ENCODE results near the gene CANT1. TPM values are rescaled to one million over a fixed set of nuclear protein-coding genes. Genes with fewer than 3 reads are reported as not detected.

Gene CANT1
- total and polyA plus RNA-seq, 2 donors (not counting 1 experiment from before 2014, with no cell fraction given): 39.9 to 46.6 TPM

DNA sequence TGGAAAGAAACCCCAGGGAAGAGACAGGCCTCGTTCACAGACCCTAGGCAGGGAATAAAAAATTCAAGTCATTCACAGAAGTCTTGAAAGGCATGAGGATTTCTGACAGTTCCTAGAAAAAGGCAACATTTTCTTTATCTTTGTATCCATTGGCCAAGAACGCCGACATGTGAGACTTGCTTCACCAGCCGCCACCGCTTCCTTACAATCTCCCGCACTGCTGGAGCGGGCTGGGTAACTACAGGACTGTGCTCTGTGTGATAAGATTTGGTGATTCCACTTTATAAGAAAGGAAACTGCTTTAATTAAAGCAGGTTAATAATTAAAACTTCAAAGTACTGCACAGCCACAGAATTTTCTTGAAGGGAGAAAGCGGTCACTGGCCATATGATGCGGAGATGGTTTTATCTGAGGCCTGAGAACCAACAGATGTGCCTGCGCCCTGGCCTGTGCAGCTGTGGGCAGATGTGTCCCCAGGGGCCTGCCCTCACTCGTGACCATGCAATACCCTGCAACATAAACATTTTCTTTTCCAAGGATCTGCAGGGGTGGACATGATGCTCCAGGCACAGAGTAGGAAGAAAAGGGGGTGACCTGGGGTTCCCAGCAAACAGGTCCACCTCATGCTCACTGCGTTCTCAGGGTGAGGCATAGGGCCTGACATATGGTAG is 16.9 kb downstream of the CANT1 start:
- Histone ChIP-seq H2AFZ (ENCODE audit: low read length) (no peak overlapping the region), H3K9ac (ENCODE audit: insufficient read depth, low read length) (no peak overlapping the region), H3K27ac (ENCODE audit: insufficient read depth, low read length) (no peak overlapping the region), H3K4me1 (ENCODE audit: control insufficient read depth, extremely low read depth, insufficient read depth, low read length) (no peaks in the 10 kb centered on the region), H3K9me3 (ENCODE audit: control insufficient read depth, insufficient read depth, low read depth, low read length) (no peaks in the 10 kb centered on the region), H4K20me1 (ENCODE audit: control insufficient read depth, extremely low read depth, insufficient read depth, low read length) (no peaks in the 10 kb centered on the region), H3K79me2 (ENCODE audit: control insufficient read depth, insufficient read depth, low read length) (peaks cover 4% of the 10 kb centered on the region), H3K4me2 (ENCODE audit: extremely low read depth, insufficient read depth, low read length) (no peak overlapping the region), H3K27me3 (ENCODE audit: control insufficient read depth, insufficient read depth, low read length) (no peaks in the 10 kb centered on the region), H3K36me3 (ENCODE audit: control insufficient read depth, insufficient read depth, low read length) (peaks cover 26% of the 10 kb centered on the region), H3K4me3 (replicated peaks in 1 of 4; ENCODE audit: control extremely low read depth in 1 of 4, insufficient read depth in 1 of 4, low read depth in 3 of 4, low read length in 4 of 4) (no peak overlapping the region)
- DNase-seq (ENCODE audit: low read depth in 2 of 2): no peak
- no peak for TF ChIP-seq EZH2 (IDR thresholded peaks at IDR 0.05; ENCODE audit: low read length, missing control alignments)
- TF ChIP-seq, protein P1, sequence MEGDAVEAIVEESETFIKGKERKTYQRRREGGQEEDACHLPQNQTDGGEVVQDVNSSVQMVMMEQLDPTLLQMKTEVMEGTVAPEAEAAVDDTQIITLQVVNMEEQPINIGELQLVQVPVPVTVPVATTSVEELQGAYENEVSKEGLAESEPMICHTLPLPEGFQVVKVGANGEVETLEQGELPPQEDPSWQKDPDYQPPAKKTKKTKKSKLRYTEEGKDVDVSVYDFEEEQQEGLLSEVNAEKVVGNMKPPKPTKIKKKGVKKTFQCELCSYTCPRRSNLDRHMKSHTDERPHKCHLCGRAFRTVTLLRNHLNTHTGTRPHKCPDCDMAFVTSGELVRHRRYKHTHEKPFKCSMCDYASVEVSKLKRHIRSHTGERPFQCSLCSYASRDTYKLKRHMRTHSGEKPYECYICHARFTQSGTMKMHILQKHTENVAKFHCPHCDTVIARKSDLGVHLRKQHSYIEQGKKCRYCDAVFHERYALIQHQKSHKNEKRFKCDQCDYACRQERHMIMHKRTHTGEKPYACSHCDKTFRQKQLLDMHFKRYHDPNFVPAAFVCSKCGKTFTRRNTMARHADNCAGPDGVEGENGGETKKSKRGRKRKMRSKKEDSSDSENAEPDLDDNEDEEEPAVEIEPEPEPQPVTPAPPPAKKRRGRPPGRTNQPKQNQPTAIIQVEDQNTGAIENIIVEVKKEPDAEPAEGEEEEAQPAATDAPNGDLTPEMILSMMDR (conservative IDR thresholded peaks at IDR 0.05 in 1 of 2, IDR thresholded peaks at IDR 0.05 in 1 of 2; ENCODE audit: low read depth in 1 of 2, low read length in 2 of 2): no peak

DNA sequence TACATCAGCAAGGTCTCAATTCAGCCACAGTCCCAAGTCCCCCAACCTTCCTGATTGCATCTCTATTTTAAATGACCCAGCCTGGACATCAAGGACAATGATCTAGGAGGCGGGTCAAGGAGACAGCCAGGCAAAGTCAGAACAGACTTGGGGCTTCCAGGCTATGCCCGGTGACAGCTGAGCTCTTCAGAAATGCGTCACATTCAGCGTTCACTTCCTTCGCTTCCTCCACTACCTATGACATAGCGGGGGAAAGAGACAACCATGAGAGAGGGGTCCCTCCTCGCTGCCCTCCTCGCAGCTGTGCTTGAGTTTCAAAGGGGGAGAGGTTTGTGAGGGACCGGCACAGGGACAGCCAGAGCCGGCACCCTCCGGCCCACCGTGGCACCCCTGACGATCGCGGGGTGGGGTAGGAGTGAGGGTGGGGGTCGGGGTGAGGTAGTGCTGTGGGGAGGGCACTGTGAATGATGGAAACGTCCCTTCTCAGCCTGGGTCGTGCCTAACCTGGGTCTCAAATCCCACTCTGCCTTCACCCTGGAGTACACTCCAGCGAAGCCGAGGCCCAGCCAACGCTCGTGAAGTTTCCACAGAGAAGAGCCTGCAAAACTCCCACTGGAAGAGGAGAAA is 17.5 kb downstream of the CANT1 start:
- no peak for TF ChIP-seq EZH2 (IDR thresholded peaks at IDR 0.05; ENCODE audit: low read length, missing control alignments)
- TF ChIP-seq, protein P1 (conservative IDR thresholded peaks at IDR 0.05 in 1 of 2, IDR thresholded peaks at IDR 0.05 in 1 of 2; ENCODE audit: low read depth in 1 of 2, low read length in 2 of 2): no peak
- H3K4me2 ChIP-seq (ENCODE audit: extremely low read depth, insufficient read depth, low read length): no peak overlapping the region
- H3K4me3 ChIP-seq (replicated peaks in 1 of 4; ENCODE audit: control extremely low read depth in 1 of 4, insufficient read depth in 1 of 4, low read depth in 3 of 4, low read length in 4 of 4): no peak overlapping the region
- H3K9ac ChIP-seq (ENCODE audit: insufficient read depth, low read length): no peak overlapping the region
- no peak overlapping the region for H2AFZ ChIP-seq (ENCODE audit: low read length)
- no peaks in the 10 kb centered on the region for H3K9me3 ChIP-seq (ENCODE audit: control insufficient read depth, insufficient read depth, low read depth, low read length)
- H3K79me2 ChIP-seq (ENCODE audit: control insufficient read depth, insufficient read depth, low read length): peaks cover 2% of the 10 kb centered on the region
- no peak overlapping the region for H3K27ac ChIP-seq (ENCODE audit: insufficient read depth, low read length)
- H3K4me1 ChIP-seq (ENCODE audit: control insufficient read depth, extremely low read depth, insufficient read depth, low read length): no peaks in the 10 kb centered on the region
- no peak for DNase-seq (ENCODE audit: low read depth in 2 of 2)
- H3K27me3 ChIP-seq (ENCODE audit: control insufficient read depth, insufficient read depth, low read length): no peaks in the 10 kb centered on the region
- peaks cover 23% of the 10 kb centered on the region for H3K36me3 ChIP-seq (ENCODE audit: control insufficient read depth, insufficient read depth, low read length)
- H4K20me1 ChIP-seq (ENCODE audit: control insufficient read depth, extremely low read depth, insufficient read depth, low read length): no peaks in the 10 kb centered on the region

DNA sequence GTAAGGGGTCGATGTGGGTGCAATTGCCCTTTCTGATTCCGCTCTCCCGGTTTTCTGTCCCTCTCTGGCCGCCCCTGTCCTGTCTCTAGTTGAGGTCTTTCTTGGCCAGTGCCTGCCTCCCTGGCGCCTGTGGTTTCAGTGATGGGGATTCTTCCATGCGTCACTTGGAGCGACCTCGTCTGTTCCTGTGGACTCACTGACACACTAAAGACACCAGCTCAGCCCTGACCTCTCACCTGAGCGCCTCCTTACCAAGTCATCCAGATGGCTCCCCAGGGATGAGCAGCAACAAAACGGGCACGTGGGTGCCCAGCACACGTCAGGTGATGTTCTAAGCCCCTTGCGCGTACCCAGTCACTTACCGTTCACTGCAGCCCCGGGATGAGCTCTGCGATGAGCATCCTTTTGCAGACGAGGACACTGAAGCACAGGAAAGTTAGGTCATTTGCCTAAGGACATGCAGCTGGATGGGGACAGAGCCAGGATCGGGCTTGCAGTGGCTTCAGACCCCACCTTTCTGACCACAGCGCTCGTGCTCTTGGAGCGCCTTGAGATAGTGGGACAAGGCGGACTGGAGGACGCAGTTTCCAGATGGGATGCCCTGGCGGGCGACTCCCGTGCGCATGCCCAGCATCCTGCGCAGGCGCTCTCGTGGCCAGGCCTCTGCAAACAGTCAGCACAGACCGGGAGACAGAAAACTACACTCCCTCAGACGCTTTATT is 18.4 kb downstream of the CANT1 start:
- peaks cover 3% of the 10 kb centered on the region for H3K4me1 ChIP-seq (ENCODE audit: control insufficient read depth, extremely low read depth, insufficient read depth, low read length)
- H3K27ac ChIP-seq (ENCODE audit: insufficient read depth, low read length): no peak overlapping the region
- DNase-seq (ENCODE audit: low read depth in 2 of 2): no peak
- H3K79me2 ChIP-seq (ENCODE audit: control insufficient read depth, insufficient read depth, low read length): peaks cover 2% of the 10 kb centered on the region
- no peak overlapping the region for H2AFZ ChIP-seq (ENCODE audit: low read length)
- H4K20me1 ChIP-seq (ENCODE audit: control insufficient read depth, extremely low read depth, insufficient read depth, low read length): no peaks in the 10 kb centered on the region
- H3K36me3 ChIP-seq (ENCODE audit: control insufficient read depth, insufficient read depth, low read length): peaks cover 19% of the 10 kb centered on the region
- no peak overlapping the region for H3K9ac ChIP-seq (ENCODE audit: insufficient read depth, low read length)
- H3K4me2 ChIP-seq (ENCODE audit: extremely low read depth, insufficient read depth, low read length): no peak overlapping the region
- H3K4me3 ChIP-seq (replicated peaks in 1 of 4; ENCODE audit: control extremely low read depth in 1 of 4, insufficient read depth in 1 of 4, low read depth in 3 of 4, low read length in 4 of 4): no peak overlapping the region
- no peak for TF ChIP-seq EZH2 (IDR thresholded peaks at IDR 0.05; ENCODE audit: low read length, missing control alignments)
- TF ChIP-seq, protein P1 (conservative IDR thresholded peaks at IDR 0.05 in 1 of 2, IDR thresholded peaks at IDR 0.05 in 1 of 2; ENCODE audit: low read depth in 1 of 2, low read length in 2 of 2): no peak
- H3K27me3 ChIP-seq (ENCODE audit: control insufficient read depth, insufficient read depth, low read length): no peaks in the 10 kb centered on the region
- H3K9me3 ChIP-seq (ENCODE audit: control insufficient read depth, insufficient read depth, low read depth, low read length): no peaks in the 10 kb centered on the region
